Ammon's horn (tissue), 1 donor: ENCODE measurements around the gene SPIN3.
"Not testable (repeated sequence)": the region's sequence is repeated elsewhere in the genome, so short reads cannot be mapped to it uniquely, and the experiment has no call there.

Experiments
- DNase-seq: peaks from one replicate; pipeline ENCODE4 v3.0.0-alpha.2; 2016; ENCODE audit warnings: low spot score

Gene SPIN3

DNA sequence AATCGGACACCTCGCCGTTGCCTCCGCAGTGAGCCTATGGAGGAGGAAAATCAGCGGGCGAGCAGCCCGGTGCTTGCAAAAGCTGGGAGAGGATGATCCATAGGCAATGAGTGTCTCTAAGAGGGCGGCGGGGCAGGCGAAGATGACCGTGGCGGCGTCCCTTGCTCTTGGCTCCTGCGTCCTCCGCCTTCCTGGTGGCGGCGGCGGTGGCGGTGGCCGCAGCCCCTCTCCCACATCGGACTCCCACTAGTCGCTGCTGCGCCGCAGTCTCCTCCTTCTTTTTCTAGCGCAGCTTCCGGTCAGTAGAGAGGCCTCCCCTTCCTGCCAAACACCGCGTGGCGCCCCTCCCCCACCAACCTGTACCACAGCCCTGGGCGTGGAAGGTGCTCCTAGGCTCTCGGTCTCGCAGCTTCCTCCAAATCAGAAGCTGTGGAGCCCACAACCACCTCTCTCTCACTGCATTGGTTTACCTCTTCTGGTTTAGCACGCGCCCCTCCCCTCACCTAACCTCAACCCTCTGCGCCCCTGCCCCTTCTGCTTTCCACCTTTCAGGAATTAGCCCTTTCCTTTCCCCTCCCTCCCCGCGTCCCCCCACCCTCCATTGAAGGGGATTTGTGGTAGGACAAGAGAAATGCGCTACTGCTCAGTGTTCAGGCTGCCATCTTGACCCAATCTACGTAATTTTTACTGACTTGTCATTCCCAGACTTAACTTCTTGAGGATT, at the start of gene SPIN3:
SPIN3 (minus strand) TSS at position 271 of the 724 bp plus-strand sequence. CDS start 594 bp downstream, outside the sequence.
- peak; percentile 77 for DNase-seq

GRCh38 chrX:57044245-57044644, 48.9 kb upstream of the SPIN3 start:
- no peak for DNase-seq

DNA sequence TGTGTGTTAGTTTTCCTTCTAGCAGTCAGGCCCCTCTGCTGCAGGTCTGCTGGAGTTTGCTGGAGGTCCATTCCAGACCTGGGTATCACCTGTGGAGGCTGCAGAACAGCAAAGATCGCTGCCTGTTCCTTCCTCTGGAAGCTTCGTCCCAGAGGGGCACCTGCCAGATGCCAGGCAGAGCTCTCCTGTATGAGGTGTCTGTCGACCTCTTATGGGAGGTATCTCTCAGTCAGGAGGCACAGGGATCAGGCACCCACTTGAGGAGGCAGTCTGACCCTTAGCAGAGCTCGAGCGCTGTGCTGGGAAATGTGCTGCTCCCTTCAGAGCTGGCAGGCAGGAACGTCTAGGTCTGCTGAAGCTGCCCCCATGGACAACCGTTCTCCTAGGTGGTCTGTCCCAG, 41.9 kb upstream of the SPIN3 start:
- DNase-seq, result not testable (repeated sequence)

- peak; percentile 8 for DNase-seq
These were observed 718 bp downstream of the SPIN3 start for GRCh38 chrX:56994375-56995270.

- no peak for DNase-seq
These were observed 7.6 kb downstream of the SPIN3 start for GRCh38 chrX:56987741-56988140.

GRCh38 chrX:56986138-56986537, 9.2 kb downstream of the SPIN3 start:
- DNase-seq, result no peak

DNA sequence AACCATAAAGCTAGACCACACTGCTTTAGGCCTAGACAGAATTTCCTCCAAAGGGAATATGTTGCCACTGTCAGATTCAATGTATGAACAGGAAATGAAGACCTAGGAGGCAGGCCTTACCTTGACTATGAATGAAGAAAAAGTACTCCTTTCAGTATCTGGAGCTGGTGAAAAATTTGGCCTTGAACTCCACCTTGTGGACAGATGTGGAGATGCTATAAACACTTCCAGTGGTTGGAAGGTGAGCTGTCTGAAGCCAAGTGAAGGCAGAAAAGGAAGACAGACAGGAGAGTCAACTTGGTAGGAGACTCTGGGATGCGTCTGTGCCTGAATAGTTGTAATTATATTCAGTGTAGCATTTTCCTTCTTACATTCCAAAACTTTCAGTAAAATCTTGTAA, 17.2 kb downstream of the SPIN3 start:
- peak; percentile 20 for DNase-seq

- no peak for DNase-seq
These were observed 19.7 kb downstream of the SPIN3 start for GRCh38 chrX:56975611-56976010.

DNA sequence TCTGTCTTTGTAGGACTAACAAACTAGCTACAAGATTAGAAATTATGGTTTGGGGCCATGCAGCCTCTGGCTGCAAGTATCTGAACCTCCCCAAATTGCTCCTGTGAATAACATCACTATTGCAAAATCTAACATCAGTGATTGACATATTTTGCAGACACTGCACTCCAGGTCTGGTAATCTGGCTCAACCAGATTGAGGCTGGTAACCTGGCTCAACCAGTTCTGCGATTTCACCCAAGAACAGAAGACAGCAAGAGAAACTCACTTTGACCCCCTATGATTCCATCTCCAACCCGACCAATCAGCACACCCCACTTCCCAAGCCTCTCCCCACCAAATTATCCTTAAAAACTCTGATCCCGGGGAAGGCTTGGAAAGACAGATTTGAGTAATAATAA, 20.9 kb downstream of the SPIN3 start:
- no peak for DNase-seq

GRCh38 chrX:56969559-56969958, 25.8 kb downstream of the SPIN3 start:
- DNase-seq, result no peak

- no peak for DNase-seq
These were observed 26.4 kb downstream of the SPIN3 start for GRCh38 chrX:56968980-56969379.

GRCh38 chrX:56963377-56963776, 32.0 kb downstream of the SPIN3 start:
- no peak for DNase-seq

GRCh38 chrX:56947699-56948098, 47.6 kb downstream of the SPIN3 start:
- no peak for DNase-seq

DNA sequence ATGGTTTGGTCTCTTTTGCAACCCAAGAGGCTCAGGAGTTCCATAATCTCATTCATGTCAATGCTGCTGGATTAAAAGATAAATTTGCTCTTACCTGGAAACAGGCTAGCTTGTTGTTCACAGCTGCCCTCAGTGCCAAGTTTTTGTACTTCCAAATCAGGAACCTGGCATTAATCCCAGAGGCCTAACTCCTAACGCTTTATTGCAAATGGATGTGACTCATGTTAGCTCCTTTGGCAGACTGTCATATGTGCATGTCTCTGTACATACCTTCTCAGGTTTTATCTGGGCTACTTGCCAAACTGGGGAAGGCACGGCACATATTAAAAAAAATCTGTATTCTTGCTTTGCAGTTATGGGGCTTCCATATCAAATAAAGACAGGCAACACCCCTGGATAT, 49.1 kb downstream of the SPIN3 start:
- peak; percentile 1 for DNase-seq

- not testable (repeated sequence) for DNase-seq
These were observed 50.1 kb downstream of the SPIN3 start for GRCh38 chrX:56945226-56945625.

GRCh38 chrX:56943264-56943663, 52.1 kb downstream of the SPIN3 start:
- no peak for DNase-seq
